Peyer's patch (tissue), 4 donors: Measurements from ENCODE around the gene HSDL1. TPM values are rescaled to one million over a fixed set of nuclear protein-coding genes. Genes with fewer than 3 reads are reported as not detected.

Experiments used
- DNase-seq, 3 donors: peaks; one replicate each; pipeline ENCODE4 v3.0.0-alpha.2; 2017 to 2019
- H3K27ac ChIP-seq, 4 donors: fragments of 200-600 bp; sonication (generic); one replicate each; pipeline ENCODE4 v1.5.1; 2016 to 2019
- H3K27me3 ChIP-seq, 2 donors: fragments of 200-600 bp; sonication (generic); one replicate each; pipeline ENCODE4 v1.5.1; 2019
- H3K36me3 ChIP-seq, 3 donors: fragments of 200-600 bp; sonication (generic); one replicate each; pipeline ENCODE4 v1.5.1; 2016 to 2019
- H3K4me1 ChIP-seq, 4 donors: fragments of 200-600 bp; sonication (generic); one replicate each; pipeline ENCODE4 v1.5.1; 2016 to 2019
- H3K4me3 ChIP-seq, 4 donors: fragments of 200-600 bp; sonication (generic); 1 replicate in 3 of 4; 2 replicates in 1 of 4; pipeline ENCODE4 v1.5.1; 2016 to 2019; ENCODE audit warnings: mild to moderate bottlenecking in 1 of 4
- H3K9me3 ChIP-seq, 4 donors: fragments of 200-600 bp; sonication (generic); one replicate each; pipeline ENCODE4 v1.5.1; 2016 to 2019; ENCODE audit warnings: mild to moderate bottlenecking in 1 of 4
- POLR2A ChIP-seq, 2 donors: fragments of 450-650 bp; IDR thresholded peaks; one replicate each; pipeline ENCODE4 v1.5.1; 2017; ENCODE audit warnings: antibody characterized with exemption in 2 of 2, mild to moderate bottlenecking in 2 of 2, moderate library complexity in 2 of 2
- total RNA-seq, 4 donors: library from RNA; depleted of rRNA; stranded (reverse); fragments of >200 nt; gene quantifications; one replicate each; pipeline ENCODE4 v1.1.0, GENCODE V29; 2016
- TF ChIP-seq, protein P1 (sequence below), 6 experiments: fragments of 450-650 bp in 4 of 6; fragments of 200-600 bp in 2 of 6; sonication (generic) in 1 of 6; IDR thresholded peaks; one replicate each; pipeline ENCODE4 v1.5.1; 2017 to 2019; ENCODE audit warnings: antibody characterized with exemption in 6 of 6, mild to moderate bottlenecking in 3 of 6, moderate library complexity in 1 of 6

Gene HSDL1
- total RNA-seq, 4 donors from 2014 or later: 8.4 to 25.0 (median 10.8) TPM

DNA sequence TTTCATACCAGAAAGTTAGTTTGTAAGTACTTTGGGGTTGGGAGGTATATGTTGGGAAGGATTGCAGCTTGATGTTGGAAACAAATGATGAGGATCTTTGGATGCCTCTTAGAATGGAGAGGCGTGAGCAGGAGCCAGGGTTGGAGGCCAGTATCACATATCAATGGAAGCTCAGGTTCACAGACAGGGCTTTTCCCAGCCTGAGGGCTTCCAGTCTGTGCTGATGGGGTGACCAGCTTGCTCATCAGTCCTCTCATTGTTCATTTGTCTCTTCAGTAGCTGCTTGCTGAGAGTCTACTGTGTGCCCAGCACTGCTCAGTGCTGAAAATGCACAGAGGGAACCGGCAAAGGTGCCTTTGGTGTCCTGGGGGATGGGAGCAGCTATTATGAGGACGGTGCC, 5.9 kb upstream of the HSDL1 start:
- H3K9me3 ChIP-seq: no peaks in the 10 kb centered on the region
- H3K4me3 ChIP-seq: no peak overlapping the region
- TF ChIP-seq, protein P1, sequence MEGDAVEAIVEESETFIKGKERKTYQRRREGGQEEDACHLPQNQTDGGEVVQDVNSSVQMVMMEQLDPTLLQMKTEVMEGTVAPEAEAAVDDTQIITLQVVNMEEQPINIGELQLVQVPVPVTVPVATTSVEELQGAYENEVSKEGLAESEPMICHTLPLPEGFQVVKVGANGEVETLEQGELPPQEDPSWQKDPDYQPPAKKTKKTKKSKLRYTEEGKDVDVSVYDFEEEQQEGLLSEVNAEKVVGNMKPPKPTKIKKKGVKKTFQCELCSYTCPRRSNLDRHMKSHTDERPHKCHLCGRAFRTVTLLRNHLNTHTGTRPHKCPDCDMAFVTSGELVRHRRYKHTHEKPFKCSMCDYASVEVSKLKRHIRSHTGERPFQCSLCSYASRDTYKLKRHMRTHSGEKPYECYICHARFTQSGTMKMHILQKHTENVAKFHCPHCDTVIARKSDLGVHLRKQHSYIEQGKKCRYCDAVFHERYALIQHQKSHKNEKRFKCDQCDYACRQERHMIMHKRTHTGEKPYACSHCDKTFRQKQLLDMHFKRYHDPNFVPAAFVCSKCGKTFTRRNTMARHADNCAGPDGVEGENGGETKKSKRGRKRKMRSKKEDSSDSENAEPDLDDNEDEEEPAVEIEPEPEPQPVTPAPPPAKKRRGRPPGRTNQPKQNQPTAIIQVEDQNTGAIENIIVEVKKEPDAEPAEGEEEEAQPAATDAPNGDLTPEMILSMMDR (IDR thresholded peaks at IDR 0.05): no peak
- TF ChIP-seq POLR2A (IDR thresholded peaks at IDR 0.05): no peak
- no peak overlapping the region for H3K27ac ChIP-seq
- H3K4me1 ChIP-seq: no peaks in the 10 kb centered on the region
- no peaks in the 10 kb centered on the region for H3K36me3 ChIP-seq
- DNase-seq: no peak
- no peaks in the 10 kb centered on the region for H3K27me3 ChIP-seq

DNA sequence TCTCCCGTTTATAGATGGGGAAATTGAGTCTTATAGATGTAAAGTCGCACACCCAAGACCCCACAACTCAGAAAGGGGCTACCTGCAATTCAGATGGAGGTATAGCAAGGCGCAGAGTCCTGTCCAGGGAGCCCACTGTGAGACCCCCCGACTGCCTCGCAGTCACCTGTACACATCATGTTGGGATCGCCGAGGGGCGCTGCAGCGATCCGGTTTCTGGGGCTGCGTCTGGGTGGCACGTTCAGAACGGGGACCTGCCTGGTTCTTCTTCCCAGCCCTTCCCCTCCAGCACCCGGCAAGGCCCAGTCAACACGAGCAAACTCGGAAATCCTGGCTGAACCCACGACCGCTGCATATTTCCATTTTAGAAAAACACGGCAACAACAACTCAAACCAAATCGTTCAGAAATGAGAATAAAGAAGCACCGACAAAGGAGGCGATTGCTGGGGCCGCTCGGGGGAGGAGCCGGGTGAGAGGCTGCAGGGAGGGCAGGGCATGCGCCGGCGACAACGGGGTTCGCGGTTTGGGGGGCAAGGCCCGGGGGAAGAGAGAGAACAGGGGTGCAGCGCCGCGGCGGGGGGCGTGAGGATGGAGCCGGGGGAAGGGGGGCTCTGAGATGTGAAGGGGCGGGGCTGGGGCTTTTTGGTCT, 643 bp downstream of the HSDL1 start:
- no peaks in the 10 kb centered on the region for H3K9me3 ChIP-seq
- no peaks in the 10 kb centered on the region for H3K27me3 ChIP-seq
- TF ChIP-seq POLR2A (IDR thresholded peaks at IDR 0.05): no peak
- TF ChIP-seq, protein P1 (IDR thresholded peaks at IDR 0.05): no peak
- peak; percentile 35 to 62 (median 56) for DNase-seq
- H3K27ac ChIP-seq: peak overlapping the region; percentile 58 to 89 (median 82)
- peak overlapping the region; percentile 55 to 100 (median 96) for H3K4me3 ChIP-seq
- H3K4me1 ChIP-seq: peaks cover 0 to 16% (median 2%) of the 10 kb centered on the region in 4 donors
- no peaks in the 10 kb centered on the region for H3K36me3 ChIP-seq

DNA sequence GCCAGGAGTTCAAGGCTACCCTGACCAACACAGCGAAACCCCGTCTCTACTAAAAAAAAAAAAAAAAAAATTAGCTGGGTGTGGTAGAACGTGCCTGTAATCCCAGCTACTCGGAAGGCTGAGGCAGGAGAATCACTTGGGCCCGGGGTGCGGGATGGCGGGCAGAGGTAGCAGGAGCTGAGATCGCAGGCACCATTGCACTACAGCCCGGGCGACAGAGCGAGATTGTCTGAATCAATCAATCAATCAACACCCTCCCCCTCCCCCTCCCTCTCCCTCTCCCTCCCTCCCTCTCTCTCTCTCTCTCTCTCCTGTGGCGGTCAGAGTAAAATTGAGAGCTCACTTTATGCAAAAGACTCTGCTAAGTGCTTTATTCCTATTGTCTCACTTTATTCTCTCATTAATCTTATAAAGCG, 1.2 kb downstream of the HSDL1 start:
- H3K4me1 ChIP-seq: peaks cover 0 to 16% (median 2%) of the 10 kb centered on the region in 4 donors
- H3K4me3 ChIP-seq: peak overlapping the region in 3 of 4 donors; percentile 94 to 100 (median 99)
- H3K27ac ChIP-seq: no peak overlapping the region
- no peaks in the 10 kb centered on the region for H3K9me3 ChIP-seq
- no peak for DNase-seq
- no peaks in the 10 kb centered on the region for H3K36me3 ChIP-seq
- no peaks in the 10 kb centered on the region for H3K27me3 ChIP-seq
- TF ChIP-seq, protein P1 (IDR thresholded peaks at IDR 0.05): no peak
- TF ChIP-seq POLR2A (IDR thresholded peaks at IDR 0.05): no peak

DNA sequence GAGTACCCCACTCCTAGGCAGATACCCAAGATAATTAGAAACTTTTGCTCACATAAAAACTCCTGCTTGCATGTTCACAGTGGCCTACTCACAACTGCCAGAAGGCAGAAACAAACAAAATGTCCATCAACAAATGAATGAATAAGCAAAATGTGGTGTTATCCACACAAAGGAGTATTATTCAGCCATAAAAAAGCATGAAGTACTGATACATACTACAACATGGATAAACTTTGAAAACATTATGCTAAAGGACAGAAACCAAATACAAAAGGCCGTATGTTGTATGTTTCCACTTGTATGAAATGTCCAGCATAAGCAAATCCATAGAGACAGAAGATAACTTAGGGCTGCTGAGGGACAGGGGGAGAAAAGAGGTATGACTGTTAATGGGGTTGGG, 1.9 kb downstream of the HSDL1 start:
- DNase-seq: no peak
- TF ChIP-seq, protein P1 (IDR thresholded peaks at IDR 0.05): no peak
- TF ChIP-seq POLR2A (IDR thresholded peaks at IDR 0.05): no peak

DNA sequence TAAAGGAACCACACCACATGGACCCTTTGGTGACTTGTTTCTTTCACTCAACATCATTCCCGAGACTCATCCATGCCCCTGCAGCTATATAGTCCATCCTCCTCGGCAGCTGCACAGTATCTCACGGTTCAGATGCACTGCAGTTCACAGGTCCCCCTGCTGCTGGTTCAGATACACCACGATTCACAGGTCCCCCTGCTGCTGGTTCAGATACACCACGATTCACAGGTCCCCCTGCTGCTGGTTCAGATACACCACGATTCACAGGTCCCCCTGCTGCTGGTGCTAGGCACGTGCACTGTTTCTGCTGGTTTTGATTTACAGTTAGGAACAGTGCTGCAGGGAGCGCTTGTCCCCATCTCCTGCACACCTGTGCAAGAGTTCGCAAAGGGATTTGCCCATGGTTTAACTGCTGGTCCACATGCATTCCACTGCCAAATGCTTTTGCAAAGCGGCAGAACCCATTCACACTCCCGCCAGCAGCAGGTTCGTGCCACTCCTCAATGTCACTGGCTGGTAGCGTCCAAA, 3.8 kb downstream of the HSDL1 start:
- Histone ChIP-seq H3K9me3 (no peaks in the 10 kb centered on the region), H3K27me3 (no peaks in the 10 kb centered on the region), H3K36me3 (no peaks in the 10 kb centered on the region), H3K4me1 (peaks cover 0 to 16% (median 2%) of the 10 kb centered on the region in 4 donors), H3K27ac (no peak overlapping the region), H3K4me3 (no peak overlapping the region)
- TF ChIP-seq, protein P1 (IDR thresholded peaks at IDR 0.05): no peak
- no peak for TF ChIP-seq POLR2A (IDR thresholded peaks at IDR 0.05)
- DNase-seq: no peak

More for the DNA sequence above, 1.9 kb downstream of the HSDL1 start:
- Histone ChIP-seq H3K27me3 (no peaks in the 10 kb centered on the region), H3K27ac (no peak overlapping the region), H3K9me3 (no peaks in the 10 kb centered on the region), H3K4me1 (peaks cover 0 to 16% (median 2%) of the 10 kb centered on the region in 4 donors), H3K36me3 (no peaks in the 10 kb centered on the region), H3K4me3 (no peak overlapping the region)
